GM19395 (cell line): ENCODE measurements around the gene RNPEP.
"Not testable (repeated sequence)": the region's sequence is repeated elsewhere in the genome, so short reads cannot be mapped to it uniquely, and the experiment has no call there.

Experiments
- ATAC-seq: cut with Tn5 transposase; IDR thresholded peaks from one replicate; pipeline ENCODE4 v1.9.1; 2021; ENCODE audit warnings: mild to moderate bottlenecking, moderate library complexity; ENCODE audit not compliant: unreplicated experiment

Gene RNPEP

GRCh38 chr1:201982623-201983379 lies at the start of gene RNPEP:
TSS of gene RNPEP (plus strand) at chr1:201982648. CDS start at chr1:201982667, 19 bp downstream.
- peak; percentile 74 for ATAC-seq

DNA sequence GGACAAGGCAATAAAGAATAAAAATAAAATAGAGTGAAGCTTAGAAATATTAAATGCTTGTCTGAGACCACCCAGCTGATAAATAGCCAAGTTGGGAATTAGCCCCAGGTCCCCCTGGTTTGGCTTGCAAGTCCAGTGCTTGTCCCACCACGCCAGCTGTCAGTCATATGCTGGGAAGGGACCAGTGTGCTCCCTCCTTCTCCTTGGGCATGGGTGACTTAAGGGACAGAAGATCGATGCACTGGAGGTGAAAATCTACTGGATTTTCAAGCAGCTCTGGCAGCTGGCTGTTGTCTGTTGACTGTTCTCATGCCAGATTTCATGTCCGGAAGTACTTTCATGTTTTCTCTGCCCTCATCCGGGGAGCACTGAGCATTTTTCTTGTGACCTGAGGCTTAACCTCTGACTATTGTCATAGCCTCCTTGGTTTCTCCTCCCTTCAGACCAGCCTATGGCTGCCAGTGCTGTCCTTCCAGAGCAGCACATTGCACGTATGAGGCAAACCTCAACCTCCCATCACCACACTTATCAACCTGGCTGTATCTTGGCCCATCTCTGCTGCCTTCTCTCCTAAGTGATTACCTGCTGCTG lies 48.5 kb upstream of the RNPEP start:
- ATAC-seq: no peak

GRCh38 chr1:201937624-201938213 lies 44.7 kb upstream of the RNPEP start:
- no peak for ATAC-seq

DNA sequence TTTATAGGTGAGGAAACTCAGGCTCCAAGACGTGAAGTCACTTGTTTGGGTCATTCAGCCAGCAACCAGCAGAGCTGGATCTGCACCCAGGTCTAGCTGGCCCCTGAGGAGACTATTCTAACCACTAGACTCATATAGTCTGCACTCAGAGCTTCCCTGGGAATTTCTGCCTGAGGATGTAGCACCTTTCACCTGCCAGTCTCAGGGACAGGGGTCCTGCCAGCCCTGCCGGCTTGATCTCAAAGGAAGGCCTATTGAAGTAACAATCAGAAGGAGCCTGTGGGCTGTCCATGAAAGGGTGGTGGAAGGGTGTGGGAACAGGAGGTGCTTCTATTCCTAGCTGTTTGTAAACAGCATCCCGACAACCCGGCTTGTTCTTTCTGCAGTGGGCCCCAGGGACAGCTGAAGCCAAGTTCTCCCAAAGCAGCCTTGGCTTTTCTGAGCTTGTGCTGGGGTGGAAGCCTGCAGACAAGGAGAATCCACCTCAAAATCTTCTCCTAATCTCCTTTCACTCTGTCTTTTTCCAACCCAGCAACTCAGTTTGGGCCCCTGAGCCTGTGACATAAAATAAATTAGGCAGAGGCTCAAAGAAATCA lies 43.9 kb upstream of the RNPEP start:
- ATAC-seq: no peak

DNA sequence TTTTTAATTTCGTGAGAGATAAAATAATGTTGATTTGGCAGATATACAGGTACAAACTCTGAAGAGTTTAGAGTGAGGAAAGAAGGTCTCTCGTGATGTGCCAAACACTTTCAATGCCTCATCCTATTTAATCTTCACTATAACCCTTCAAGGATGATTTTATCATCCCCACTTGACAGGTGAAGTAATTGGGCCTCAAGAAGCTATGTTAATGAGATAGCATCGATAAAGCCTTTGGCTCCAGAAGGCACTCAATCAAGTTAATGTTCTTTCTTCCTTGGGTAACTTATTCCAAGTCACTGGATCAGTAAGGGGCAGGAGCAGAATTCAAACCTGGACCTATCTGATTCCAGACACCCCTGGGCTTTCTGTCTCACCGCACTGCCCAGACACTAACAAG lies 43.3 kb upstream of the RNPEP start:
- no peak for ATAC-seq

GRCh38 chr1:201939574-201939973 lies 42.9 kb upstream of the RNPEP start:
- ATAC-seq: no peak

- ATAC-seq: not testable (repeated sequence)
Measured at GRCh38 chr1:201940316-201940715, 42.1 kb upstream of the RNPEP start.

DNA sequence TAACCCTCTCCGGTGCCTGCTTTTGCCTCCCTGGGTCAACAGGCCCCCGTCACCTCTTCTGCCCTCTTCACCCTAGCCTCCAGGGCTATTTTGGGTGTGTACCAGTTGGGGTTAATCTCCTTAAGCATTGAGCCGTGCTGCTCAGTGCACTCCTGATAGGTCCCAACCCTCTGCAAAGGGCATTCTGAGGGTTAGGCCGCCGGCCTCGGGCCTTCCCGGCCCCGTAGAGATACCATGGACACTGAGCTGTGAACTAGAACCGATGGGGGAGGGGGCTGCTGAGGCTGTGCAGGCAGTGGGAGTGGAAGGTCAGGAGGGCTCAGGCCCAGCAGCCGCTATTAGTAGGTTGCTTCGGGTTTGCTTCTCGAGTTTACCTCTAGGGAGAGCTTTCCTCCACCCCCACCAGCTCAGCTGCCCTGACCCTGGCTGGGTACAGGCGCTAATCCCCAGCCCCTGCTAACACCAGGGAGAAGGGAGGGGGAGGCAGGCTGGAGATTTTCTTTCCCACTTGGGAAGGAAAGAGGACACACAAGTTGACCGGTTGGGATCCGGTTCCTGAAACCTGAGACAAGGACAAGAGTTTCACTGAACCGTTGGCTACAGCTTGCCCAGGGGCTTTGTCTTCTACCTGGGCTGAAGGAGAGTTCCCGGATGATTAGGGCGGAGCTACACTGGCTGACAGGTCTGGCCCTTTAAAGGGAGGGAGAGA lies 40.9 kb upstream of the RNPEP start:
- no peak for ATAC-seq

GRCh38 chr1:201942129-201942495 lies 40.3 kb upstream of the RNPEP start:
- ATAC-seq: no peak

GRCh38 chr1:201944002-201944401 lies 38.4 kb upstream of the RNPEP start:
- no peak for ATAC-seq

- ATAC-seq: no peak
Measured at GRCh38 chr1:201944639-201945038, 37.8 kb upstream of the RNPEP start.

DNA sequence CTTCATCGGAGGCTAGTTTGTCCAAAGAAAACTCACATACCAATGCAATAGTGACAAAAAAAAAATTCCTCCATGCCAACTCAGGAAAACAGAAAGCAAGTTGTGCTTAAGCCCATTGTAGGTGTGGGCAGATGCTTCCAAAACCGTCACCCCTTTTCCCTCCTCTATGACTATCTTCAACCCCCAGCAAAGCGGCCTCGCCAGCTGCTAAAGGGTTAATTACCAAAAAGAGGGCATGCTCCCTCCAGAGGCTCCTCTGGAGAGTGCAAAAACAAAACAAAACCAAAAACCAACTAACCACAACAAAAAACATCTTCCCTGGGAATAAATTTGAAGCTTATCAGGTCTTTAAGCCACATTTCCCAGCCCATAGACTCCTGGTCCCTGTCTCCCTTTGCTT lies 37.3 kb upstream of the RNPEP start:
- no peak for ATAC-seq

DNA sequence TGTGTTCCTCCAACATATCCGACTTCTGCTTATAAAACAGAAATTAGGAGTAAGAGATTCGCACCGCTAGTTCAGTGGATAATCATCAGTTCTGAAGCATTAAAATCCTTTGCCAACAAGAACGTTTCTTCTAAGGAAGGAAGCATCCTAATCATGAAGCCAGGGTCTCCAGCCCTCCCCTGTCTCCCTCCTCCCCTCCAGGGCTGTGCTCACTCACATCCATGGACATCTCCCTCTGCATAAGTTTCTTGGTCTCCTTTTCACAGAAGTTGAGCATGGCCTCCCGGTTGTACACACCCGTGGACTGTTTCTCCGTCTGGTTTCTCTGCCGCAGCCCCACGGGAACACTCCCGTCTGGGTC lies 36.6 kb upstream of the RNPEP start:
- ATAC-seq: no peak

GRCh38 chr1:201946224-201946908 lies 36.1 kb upstream of the RNPEP start, which contains the start of gene LMOD1:
TSS of gene LMOD1 (minus strand) at chr1:201946548. CDS start at chr1:201946340, 208 bp downstream.
- no peak for ATAC-seq

GRCh38 chr1:201947697-201948008 lies 34.8 kb upstream of the RNPEP start:
- ATAC-seq: no peak

DNA sequence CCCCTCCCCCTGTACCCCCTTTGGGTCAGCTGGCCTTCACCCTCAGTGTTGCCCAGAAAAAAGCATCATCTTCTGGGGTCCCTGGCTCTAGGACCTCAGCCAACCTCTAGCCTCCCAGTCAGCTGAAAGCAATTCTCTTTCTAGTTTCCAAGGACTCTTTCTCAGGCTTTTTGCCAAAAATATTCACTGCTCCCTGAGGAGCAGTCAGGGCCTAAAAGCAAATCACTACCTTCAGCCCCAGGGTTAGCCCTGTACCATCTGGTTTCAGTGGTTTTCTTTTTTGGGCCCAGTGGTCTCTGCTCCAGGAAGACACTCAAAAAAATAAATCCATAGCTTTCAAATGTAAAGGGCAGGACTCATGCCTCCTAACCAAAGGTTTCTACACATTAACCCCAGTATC lies 33.0 kb upstream of the RNPEP start:
- no peak for ATAC-seq

DNA sequence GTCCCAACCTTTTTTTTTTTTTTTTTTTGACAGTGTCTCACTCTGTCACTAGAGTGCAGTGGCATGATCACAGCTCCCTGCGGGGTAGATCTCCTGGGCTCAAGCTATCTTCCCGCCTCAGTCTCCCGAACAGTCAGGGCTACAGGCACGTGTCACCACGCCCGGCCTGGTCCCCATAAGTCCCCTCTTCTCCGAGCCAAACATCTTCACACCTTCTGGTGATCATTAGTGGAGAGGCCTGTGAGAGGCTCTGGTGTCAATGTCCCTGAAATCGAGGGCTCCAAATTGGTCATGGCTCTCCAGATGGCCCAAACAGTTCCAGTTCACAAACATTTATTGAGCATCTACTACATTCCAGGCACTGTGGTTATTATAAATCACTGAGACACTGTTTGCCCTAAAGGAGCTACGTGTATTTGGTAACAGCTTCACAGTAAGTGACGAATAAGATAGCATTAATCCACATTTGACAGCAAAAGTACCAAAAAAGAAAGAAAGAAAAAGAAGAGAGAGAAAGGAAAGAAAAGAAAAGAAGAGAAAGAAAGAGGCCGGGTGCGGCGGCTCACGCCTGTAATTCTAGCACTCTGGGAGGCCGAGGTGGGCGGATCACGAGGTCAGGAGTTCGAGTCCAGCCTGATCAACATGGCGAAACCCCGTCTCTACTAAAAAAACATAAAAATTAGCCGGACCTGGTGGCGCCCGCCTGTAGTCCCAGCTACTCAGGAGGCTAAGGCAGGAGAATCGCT lies 28.0 kb upstream of the RNPEP start:
- ATAC-seq: no peak

DNA sequence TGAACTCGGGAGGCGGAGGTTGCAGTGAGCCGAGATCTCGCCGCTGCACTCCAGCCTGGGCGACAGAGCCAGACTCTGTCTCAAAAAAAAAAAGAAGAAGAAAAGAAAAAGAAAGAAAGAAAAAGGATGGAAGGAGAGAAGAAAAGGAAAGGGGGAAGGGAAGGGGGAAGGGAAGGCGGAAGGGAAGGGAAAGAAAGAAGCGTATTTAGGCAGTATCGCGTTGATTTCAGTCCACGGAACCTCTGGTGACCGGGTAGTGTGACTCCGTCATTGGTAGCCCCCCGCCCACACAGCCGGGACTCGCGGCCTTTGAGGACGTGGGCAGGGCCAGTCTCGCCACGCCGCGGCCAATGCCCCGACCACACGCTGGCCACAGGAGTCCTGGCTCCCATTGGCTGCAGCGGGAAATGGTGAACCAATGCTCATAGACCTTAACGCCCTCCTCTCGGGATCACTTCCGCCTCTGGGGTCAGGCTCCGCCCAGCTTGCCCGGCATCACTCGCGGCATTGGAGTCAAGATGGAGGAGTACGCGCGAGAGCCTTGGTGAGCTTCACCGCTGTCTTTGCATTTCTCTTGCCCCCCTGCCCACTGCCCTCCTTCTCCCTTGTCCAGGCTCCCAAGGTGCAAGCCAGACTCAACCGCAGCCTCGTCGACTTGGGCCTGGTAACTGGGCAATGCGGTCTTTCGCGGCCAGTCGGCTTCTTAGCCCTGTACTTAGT lies 27.3 kb upstream of the RNPEP start, which contains the start of gene TIMM17A:
Gene TIMM17A, plus strand, starts transcription at position 495 of the 720 bp plus-strand sequence. Its CDS starts 24 bp downstream, at position 519.
- ATAC-seq: peak; percentile 100

GRCh38 chr1:201955729-201956143 lies 26.7 kb upstream of the RNPEP start:
- ATAC-seq: peak; percentile 55
